Measurements from ENCODE around the gene PPP2CA. TPM values are rescaled to one million over a fixed set of nuclear protein-coding genes. Genes with fewer than 3 reads are reported as not detected.
"Not testable (repeated sequence)": the region's sequence is repeated elsewhere in the genome, so short reads cannot be mapped to it uniquely, and the experiment has no call there.

The PPP2CA gene
- polyA plus RNA-seq, 12 donors, result 111 to 148 (median 124) TPM; not detected in 1

GRCh38 chr5:134247428-134248224, 21.8 kb upstream of the PPP2CA start:
- no peak for DNase-seq

- DNase-seq, result no peak
Measured at GRCh38 chr5:134246771-134247427, 21.0 kb upstream of the PPP2CA start.

- no peak for DNase-seq
Measured at GRCh38 chr5:134245692-134246091, 19.8 kb upstream of the PPP2CA start.

GRCh38 chr5:134245101-134245604, 19.3 kb upstream of the PPP2CA start:
- DNase-seq, result peak; percentile 70

- peak; percentile 49 for DNase-seq
Measured at GRCh38 chr5:134242146-134242545, 16.3 kb upstream of the PPP2CA start.

GRCh38 chr5:134240421-134240962, 14.6 kb upstream of the PPP2CA start:
- peak; percentile 87 for DNase-seq

- DNase-seq, result no peak
Measured at GRCh38 chr5:134236820-134237219, 10.9 kb upstream of the PPP2CA start.

GRCh38 chr5:134236318-134236717, 10.4 kb upstream of the PPP2CA start:
- DNase-seq, result no peak

- no peak for DNase-seq
Measured at GRCh38 chr5:134228624-134229023, 2.8 kb upstream of the PPP2CA start.

- no peak for DNase-seq
Measured at GRCh38 chr5:134227776-134228175, 1.9 kb upstream of the PPP2CA start.

GRCh38 chr5:134227259-134227658, 1.4 kb upstream of the PPP2CA start:
- no peak for DNase-seq

- DNase-seq, result no peak
Measured at GRCh38 chr5:134226441-134227192, 744 bp upstream of the PPP2CA start.

GRCh38 chr5:134224888-134225779, 739 bp downstream of the PPP2CA start:
- peak; percentile 65 for DNase-seq

- no peak for DNase-seq
Measured at GRCh38 chr5:134223406-134224248, 2.2 kb downstream of the PPP2CA start.

- not testable (repeated sequence) for DNase-seq
Measured at GRCh38 chr5:134221690-134222089, 4.2 kb downstream of the PPP2CA start.

GRCh38 chr5:134215757-134216156, 10.1 kb downstream of the PPP2CA start:
- no peak for DNase-seq

GRCh38 chr5:134211263-134212031, 14.4 kb downstream of the PPP2CA start:
- not testable (repeated sequence) for DNase-seq

GRCh38 chr5:134209477-134210245, 16.2 kb downstream of the PPP2CA start:
- no peak for DNase-seq

Data from muscle of arm (tissue), 12 donors.